HG03432 (cell line): ENCODE data around the gene ZNF467.

Source experiments
- ATAC-seq: cut with Tn5 transposase; IDR thresholded peaks from one replicate; pipeline ENCODE4 v1.9.1; 2021; ENCODE audit warnings: mild to moderate bottlenecking, moderate library complexity; ENCODE audit not compliant: unreplicated experiment

Gene ZNF467

DNA sequence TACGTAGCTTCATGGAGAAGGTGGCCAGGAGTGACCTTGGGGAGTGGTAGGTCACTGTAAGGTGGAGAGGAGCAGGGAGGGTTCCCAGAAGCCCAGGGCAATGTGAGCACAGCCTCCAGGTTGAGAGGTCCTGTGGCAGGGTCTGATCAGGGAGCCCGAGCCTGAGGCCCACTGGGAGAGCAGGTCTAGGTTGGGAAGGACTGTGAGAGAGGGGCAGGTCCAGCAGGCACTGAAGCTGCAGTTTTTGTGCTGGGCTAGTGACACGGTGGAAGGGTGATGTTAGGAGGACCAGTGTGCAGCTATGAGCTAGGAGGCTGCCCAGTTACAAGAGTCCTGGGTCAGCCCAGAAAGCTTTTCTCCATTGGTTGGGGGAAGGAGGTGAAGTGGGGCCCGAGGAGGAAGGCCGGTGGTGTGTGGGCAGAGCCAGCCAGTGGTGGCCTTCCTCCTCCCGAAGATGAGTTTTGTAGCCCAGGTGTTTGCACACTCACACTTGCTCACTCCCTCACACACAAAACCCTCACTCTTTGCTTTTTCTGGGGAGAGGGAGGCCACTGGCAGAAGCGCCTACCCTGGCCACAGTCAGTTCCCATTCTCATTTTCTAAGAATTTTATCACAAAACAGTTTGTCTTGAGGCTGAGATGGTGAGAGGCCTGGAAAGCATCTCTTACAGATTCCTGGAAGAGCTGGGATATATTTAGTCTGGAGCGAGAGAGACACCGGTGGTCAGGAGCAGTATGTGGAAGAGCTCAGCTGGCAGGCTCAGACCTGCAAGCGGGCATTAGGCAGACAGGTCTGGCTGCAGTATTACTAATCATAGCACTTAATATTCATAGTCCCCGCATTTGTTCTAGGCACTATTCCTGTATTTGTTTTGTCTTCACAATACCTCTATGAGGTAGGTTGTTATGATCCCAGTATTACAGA is 57.1 kb downstream of the ZNF467 start:
- no peak for ATAC-seq

DNA sequence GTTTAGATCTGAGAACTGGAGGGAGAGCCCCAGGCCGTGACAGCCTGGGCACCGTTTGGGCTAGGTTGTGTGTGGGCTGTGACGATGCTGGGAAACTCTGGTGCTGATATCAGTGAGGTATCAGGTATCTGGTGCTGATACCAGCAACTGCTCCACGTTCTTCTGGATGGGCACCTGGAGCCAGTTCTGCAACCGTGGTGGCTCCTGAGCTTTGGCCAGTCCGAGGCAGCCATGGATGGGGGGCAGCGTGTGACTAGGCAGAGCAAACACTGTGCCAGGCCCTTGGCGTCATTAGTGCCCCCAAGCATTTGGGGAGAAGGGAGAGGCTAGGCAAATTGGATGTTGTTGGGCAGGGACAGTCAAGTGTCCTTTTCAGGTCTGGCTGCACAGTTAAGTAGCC is 57.9 kb downstream of the ZNF467 start:
- ATAC-seq, result no peak

DNA sequence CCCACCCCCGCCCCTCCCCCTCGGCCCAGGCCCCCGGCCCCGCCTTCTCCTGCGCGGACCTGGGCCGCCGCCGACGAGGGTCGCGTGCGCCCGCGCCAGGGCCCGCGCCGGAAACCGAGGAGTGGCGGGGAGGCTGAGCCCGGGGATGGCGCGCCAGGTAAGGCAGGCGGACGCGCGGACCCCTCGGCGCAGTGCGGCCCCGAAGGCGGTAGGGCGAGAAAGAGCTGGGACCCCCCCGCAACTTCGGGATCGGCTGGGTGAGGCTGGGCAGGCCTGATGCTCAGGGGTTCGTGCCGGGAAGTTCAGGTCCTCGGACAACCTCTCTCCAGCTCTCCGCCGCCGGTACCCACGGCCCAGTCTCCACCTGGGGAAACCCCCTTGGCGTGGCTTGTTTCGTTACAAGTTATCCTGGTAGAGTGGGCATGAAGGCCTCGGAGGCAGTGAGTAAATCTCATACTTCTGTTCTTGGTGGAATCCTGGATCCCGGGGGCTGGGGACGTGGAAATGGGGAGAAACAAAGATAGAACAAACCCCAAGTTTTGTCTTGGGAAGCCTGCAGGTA is 58.4 kb downstream of the ZNF467 start:
- ATAC-seq, result peak; percentile 27
